GM12892 (cell line): Measurements from ENCODE around the gene CUBN.

Source experiments
- POLR2A ChIP-seq: IDR thresholded peaks from 2 replicates; pipeline ENCODE4 v1.6.1; 2011; ENCODE audit warnings: low read depth, low read length, control low read depth
- POLR2AphosphoS5 ChIP-seq: IDR thresholded peaks from 2 replicates; pipeline ENCODE4 v1.6.1; 2011; ENCODE audit warnings: low read depth, low read length, control low read depth

DNA sequence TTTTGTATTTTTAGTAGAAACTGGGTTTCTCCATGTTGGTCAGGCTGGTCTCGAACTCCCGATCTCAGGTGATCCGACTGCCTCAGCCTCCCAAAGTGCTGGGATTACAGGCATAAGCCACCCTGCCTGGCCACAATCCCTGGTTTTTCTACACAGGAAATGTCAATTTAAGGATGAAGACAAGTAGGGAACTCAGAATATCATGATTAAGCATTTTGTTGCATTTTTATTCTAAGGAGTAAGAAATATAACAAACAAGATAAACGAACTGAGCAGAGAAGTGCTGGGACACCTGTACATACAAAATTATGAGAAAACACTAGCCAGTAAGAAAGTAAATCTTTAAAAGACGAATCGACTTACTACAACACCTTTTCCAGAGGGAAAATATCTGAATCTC lies 69.3 kb downstream of the CUBN start:
- TF ChIP-seq POLR2A, result no peak
- TF ChIP-seq POLR2AphosphoS5, result no peak
